ENCODE results near the gene ARHGAP21. TPM values are rescaled to one million over a fixed set of nuclear protein-coding genes. Genes with fewer than 3 reads are reported as not detected.
"Not testable (repeated sequence)": the region's sequence is repeated elsewhere in the genome, so short reads cannot be mapped to it uniquely, and the experiment has no call there.

The ARHGAP21 gene
- polyA plus RNA-seq (2013, experiment 1 of 2) = 28.4 TPM
- polyA plus RNA-seq (2013, experiment 2 of 2) = 27.2 TPM

DNA sequence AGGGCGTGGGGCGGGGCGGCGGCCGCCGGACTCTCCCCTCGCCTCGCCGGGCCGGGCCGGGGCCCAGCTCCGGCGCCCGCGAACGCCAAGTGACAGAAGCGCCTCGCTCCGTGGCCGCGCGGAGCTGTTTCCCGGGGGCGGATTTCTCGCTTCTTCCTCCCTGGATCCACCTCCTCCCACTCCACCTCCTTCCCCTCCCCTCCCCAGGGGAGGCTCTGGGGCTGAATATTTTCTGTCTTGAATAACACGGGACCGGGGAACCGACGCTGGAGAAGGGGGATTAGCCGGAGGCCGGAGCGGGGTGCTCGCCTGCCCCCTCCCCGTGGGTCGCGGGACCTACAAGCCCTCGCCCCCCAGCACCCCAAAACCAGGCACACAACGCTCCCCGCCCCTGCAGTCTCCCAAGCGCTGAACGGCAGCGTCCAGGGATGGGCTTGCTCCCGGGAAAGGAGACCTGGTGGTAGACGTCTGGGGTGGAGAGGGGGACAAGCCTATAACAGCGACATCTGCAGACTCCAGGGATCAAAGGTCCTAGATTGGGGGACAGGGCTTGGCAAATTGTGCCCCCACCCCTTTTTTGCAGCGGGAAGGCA, at the start of gene ARHGAP21:
TSS of gene ARHGAP21 (minus strand) at position 100 of the 593 bp plus-strand sequence. CDS start 1,988 bp downstream, outside the sequence.
- Histone ChIP-seq H2BK120ac (ENCODE audit: low read depth, low read length) (peak within 1 kb of the TSS; percentile 95), H3K23ac (ENCODE audit: low read length) (peak within 1 kb of the TSS; percentile 97), H3K56ac (ENCODE audit: low read length) (peak within 1 kb of the TSS; percentile 94), H3K79me2 (ENCODE audit: control insufficient read depth, insufficient read depth, low read length) (peaks cover 14% of the 10 kb centered on the region), H4K8ac (ENCODE audit: low read depth, low read length) (no peak within 1 kb of the TSS), H2BK5ac (ENCODE audit: low read length) (peak within 1 kb of the TSS; percentile 87), H3K27ac (ENCODE audit: low read depth, low read length) (peak within 1 kb of the TSS; percentile 84), H3K9ac (ENCODE audit: low read length) (peak within 1 kb of the TSS; percentile 96), H3K27me3 (ENCODE audit: insufficient read depth, low read length, poor library complexity) (no peaks in the 10 kb centered on the region), H3K4me2 (ENCODE audit: low read length) (peak within 1 kb of the TSS; percentile 99), H3K4me1 (ENCODE audit: control insufficient read depth, low read depth, low read length) (peaks cover 2% of the 10 kb centered on the region), H3K79me1 (ENCODE audit: low read length) (peaks cover 5% of the 10 kb centered on the region), H2AK5ac (ENCODE audit: low read length) (no peak within 1 kb of the TSS), H3K4me3 (ENCODE audit: low read length) (peak within 1 kb of the TSS; percentile 61), H2BK15ac (replicated peaks; ENCODE audit: low read depth) (no peak within 1 kb of the TSS), H3K18ac (ENCODE audit: low read length) (peak within 1 kb of the TSS; percentile 100), H4K5ac (ENCODE audit: low read length) (no peak within 1 kb of the TSS), H3K4ac (ENCODE audit: low read depth, low read length) (peak within 1 kb of the TSS; percentile 96), H3K36me3 (ENCODE audit: control insufficient read depth, insufficient read depth, low read length) (no peaks in the 10 kb centered on the region)
- peak; percentile 82 for DNase-seq
- WGBS (ENCODE audit: extremely low coverage, insufficient coverage, low lambda C conversion rate) = no CpG with 5 or more reads among the region's 46 CpGs

DNA sequence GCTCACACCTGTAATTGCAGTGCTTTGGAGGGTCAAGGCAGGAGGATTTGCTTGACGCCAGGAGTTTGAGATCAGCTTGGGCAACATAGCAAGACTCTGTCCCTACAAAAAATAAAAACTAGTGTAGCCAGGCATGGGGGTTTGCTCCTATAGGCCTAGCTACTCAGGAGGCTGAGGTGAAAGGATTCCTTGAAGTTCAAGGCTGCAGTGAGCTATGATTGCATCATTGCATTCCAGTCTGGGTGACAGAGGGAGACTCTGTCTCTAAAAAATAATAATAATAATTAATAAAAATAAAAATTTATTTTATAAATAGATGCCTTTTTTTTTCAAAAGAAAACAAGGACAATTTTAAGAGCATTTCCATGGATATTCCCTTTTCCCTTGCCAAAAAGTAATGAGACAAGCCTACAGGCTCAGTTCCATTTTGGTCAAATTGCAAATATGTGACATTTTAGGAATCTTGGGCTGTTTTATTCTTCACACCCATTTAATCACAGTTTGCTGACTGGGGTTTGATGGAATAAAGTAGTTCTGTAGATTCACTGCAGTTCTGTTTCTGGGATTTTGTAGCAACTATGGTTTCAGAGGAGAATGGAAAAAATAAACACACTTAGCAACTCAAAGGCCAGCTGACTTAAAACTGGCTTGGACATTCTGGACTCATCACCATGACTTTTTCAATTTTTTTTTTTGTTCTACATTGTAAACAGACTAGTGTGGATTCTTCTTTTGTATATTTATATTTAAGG, 48.4 kb upstream of the ARHGAP21 start:
- DNase-seq = peak; percentile 9

GRCh38 chr10:24764991-24765390, 41.3 kb upstream of the ARHGAP21 start:
- H2BK5ac ChIP-seq (ENCODE audit: low read length) = not testable (repeated sequence)

More for the DNA sequence above, 48.4 kb upstream of the ARHGAP21 start:
- Histone ChIP-seq H4K8ac (ENCODE audit: low read depth, low read length) (no peak overlapping the region), H2BK15ac (replicated peaks; ENCODE audit: low read depth) (no peak overlapping the region), H3K4ac (ENCODE audit: low read depth, low read length) (no peak overlapping the region), H2AK5ac (ENCODE audit: low read length) (no peak overlapping the region), H3K4me3 (ENCODE audit: low read length) (no peak overlapping the region), H3K27ac (ENCODE audit: low read depth, low read length) (no peak overlapping the region), H3K9ac (ENCODE audit: low read length) (no peak overlapping the region), H2BK120ac (ENCODE audit: low read depth, low read length) (no peak overlapping the region), H3K56ac (ENCODE audit: low read length) (no peak overlapping the region), H3K36me3 (ENCODE audit: control insufficient read depth, insufficient read depth, low read length) (no peaks in the 10 kb centered on the region), H4K5ac (ENCODE audit: low read length) (no peak overlapping the region), H3K18ac (ENCODE audit: low read length) (no peak overlapping the region), H3K27me3 (ENCODE audit: insufficient read depth, low read length, poor library complexity) (no peaks in the 10 kb centered on the region), H3K79me1 (ENCODE audit: low read length) (no peaks in the 10 kb centered on the region), H3K23ac (ENCODE audit: low read length) (no peak overlapping the region), H3K79me2 (ENCODE audit: control insufficient read depth, insufficient read depth, low read length) (no peaks in the 10 kb centered on the region), H3K4me2 (ENCODE audit: low read length) (no peak overlapping the region), H3K4me1 (ENCODE audit: control insufficient read depth, low read depth, low read length) (no peaks in the 10 kb centered on the region), H2BK5ac (ENCODE audit: low read length) (no peak overlapping the region)
- no CpG with 5 or more reads among the region's 1 CpG for WGBS (ENCODE audit: extremely low coverage, insufficient coverage, low lambda C conversion rate)

DNA sequence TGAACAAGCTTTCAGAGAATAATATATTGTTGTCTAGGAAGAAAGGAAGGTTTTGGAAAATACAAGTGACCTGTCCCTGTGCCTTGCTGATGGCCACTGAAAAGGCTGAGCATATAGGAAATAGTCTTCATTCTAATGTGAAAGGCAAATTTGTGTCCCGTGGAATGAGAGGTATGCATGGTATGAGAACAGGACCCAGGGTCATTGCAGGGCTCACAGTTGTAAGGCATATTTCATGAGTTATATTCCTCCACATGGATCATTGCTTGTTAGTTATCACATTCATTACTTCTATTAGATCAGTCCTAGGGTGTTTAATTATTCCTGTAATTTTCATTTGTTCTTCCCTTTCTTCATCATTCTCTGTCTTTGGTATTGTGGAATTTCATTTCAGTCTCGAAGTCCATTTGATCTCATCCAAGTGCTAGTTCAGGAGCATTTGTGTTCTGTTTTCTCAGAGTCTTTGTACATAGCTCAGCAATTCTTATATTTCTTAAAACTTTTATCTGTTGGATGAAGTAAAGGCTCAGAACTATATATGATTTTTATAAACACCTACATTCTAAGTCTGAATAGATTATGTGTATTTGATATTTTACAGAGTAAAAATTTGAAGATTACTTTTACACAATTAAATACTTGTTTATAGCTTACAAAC, 39.4 kb upstream of the ARHGAP21 start:
- H3K9ac ChIP-seq (ENCODE audit: low read length) = no peak overlapping the region
- no CpG with 5 or more reads among the region's 2 CpGs for WGBS (ENCODE audit: extremely low coverage, insufficient coverage, low lambda C conversion rate)
- peak; percentile 86 for DNase-seq
- no peak overlapping the region for H2BK15ac ChIP-seq (replicated peaks; ENCODE audit: low read depth)
- H4K8ac ChIP-seq (ENCODE audit: low read depth, low read length) = no peak overlapping the region
- no peak overlapping the region for H2AK5ac ChIP-seq (ENCODE audit: low read length)
- H3K23ac ChIP-seq (ENCODE audit: low read length) = no peak overlapping the region
- H3K4me1 ChIP-seq (ENCODE audit: control insufficient read depth, low read depth, low read length) = no peaks in the 10 kb centered on the region
- no peak overlapping the region for H3K27ac ChIP-seq (ENCODE audit: low read depth, low read length)
- no peak overlapping the region for H4K5ac ChIP-seq (ENCODE audit: low read length)
- no peak overlapping the region for H2BK120ac ChIP-seq (ENCODE audit: low read depth, low read length)
- no peaks in the 10 kb centered on the region for H3K79me2 ChIP-seq (ENCODE audit: control insufficient read depth, insufficient read depth, low read length)
- no peak overlapping the region for H2BK5ac ChIP-seq (ENCODE audit: low read length)
- no peak overlapping the region for H3K56ac ChIP-seq (ENCODE audit: low read length)
- no peaks in the 10 kb centered on the region for H3K36me3 ChIP-seq (ENCODE audit: control insufficient read depth, insufficient read depth, low read length)
- H3K18ac ChIP-seq (ENCODE audit: low read length) = no peak overlapping the region
- no peak overlapping the region for H3K4me3 ChIP-seq (ENCODE audit: low read length)
- H3K4ac ChIP-seq (ENCODE audit: low read depth, low read length) = no peak overlapping the region
- no peaks in the 10 kb centered on the region for H3K79me1 ChIP-seq (ENCODE audit: low read length)
- H3K4me2 ChIP-seq (ENCODE audit: low read length) = no peak overlapping the region
- no peaks in the 10 kb centered on the region for H3K27me3 ChIP-seq (ENCODE audit: insufficient read depth, low read length, poor library complexity)

More at GRCh38 chr10:24764991-24765390, 41.3 kb upstream of the ARHGAP21 start:
- not testable (repeated sequence) for H4K5ac ChIP-seq (ENCODE audit: low read length); H3K36me3 ChIP-seq (ENCODE audit: control insufficient read depth, insufficient read depth, low read length); H2AK5ac ChIP-seq (ENCODE audit: low read length); DNase-seq; H3K4me1 ChIP-seq (ENCODE audit: control insufficient read depth, low read depth, low read length); H3K4me3 ChIP-seq (ENCODE audit: low read length); H3K56ac ChIP-seq (ENCODE audit: low read length); H3K18ac ChIP-seq (ENCODE audit: low read length); H3K23ac ChIP-seq (ENCODE audit: low read length); H2BK120ac ChIP-seq (ENCODE audit: low read depth, low read length); H3K9ac ChIP-seq (ENCODE audit: low read length); H2BK15ac ChIP-seq (replicated peaks; ENCODE audit: low read depth); H3K27ac ChIP-seq (ENCODE audit: low read depth, low read length); H3K4me2 ChIP-seq (ENCODE audit: low read length); H4K8ac ChIP-seq (ENCODE audit: low read depth, low read length); H3K4ac ChIP-seq (ENCODE audit: low read depth, low read length); H3K79me2 ChIP-seq (ENCODE audit: control insufficient read depth, insufficient read depth, low read length); H3K79me1 ChIP-seq (ENCODE audit: low read length); H3K27me3 ChIP-seq (ENCODE audit: insufficient read depth, low read length, poor library complexity)
- no CpG with 5 or more reads among the region's 1 CpG for WGBS (ENCODE audit: extremely low coverage, insufficient coverage, low lambda C conversion rate)

DNA sequence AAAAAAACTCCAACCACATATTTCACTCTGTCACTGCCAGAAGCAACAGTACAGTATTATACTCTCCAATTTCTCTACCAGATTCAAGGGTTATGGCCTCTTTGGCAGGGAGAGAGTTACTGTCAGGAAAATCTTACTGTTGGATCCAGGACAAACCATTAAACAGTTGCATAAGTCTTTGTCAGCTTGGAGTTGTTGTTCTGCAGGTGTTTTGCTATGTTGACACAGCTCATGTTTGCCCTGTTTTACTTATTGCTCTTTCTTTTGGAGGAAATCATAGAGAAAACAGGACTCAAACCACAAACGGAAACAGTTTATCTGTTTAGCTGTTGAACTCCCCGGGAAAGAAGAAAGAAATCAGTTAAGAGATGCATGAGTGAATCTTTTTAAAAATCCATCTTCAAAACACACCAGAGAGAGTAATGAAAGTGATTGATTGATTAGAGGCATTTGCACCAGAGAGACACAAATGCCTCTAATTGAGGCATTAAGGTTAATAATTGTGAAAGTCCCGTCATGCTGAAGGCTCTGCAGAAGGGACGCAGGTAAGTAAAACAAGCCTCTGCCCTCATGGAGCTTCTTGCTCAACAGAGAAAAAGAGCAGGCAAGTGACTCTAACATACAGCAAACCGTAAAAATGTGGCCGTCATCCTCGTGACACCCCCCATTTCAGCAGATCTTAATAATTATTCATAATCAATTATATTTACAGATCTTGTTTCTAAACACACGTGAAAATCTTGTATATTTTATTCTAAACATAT, 38.7 kb upstream of the ARHGAP21 start:
- H3K56ac ChIP-seq (ENCODE audit: low read length) = no peak overlapping the region
- H3K4me1 ChIP-seq (ENCODE audit: control insufficient read depth, low read depth, low read length) = no peaks in the 10 kb centered on the region
- no peak overlapping the region for H2BK5ac ChIP-seq (ENCODE audit: low read length)
- H2AK5ac ChIP-seq (ENCODE audit: low read length) = no peak overlapping the region
- H3K4me2 ChIP-seq (ENCODE audit: low read length) = no peak overlapping the region
- no peak overlapping the region for H3K4ac ChIP-seq (ENCODE audit: low read depth, low read length)
- no peak overlapping the region for H4K5ac ChIP-seq (ENCODE audit: low read length)
- no peak overlapping the region for H4K8ac ChIP-seq (ENCODE audit: low read depth, low read length)
- WGBS (ENCODE audit: extremely low coverage, insufficient coverage, low lambda C conversion rate) = 100% methylated on average over 1 of the region's 8 CpGs
- H3K79me2 ChIP-seq (ENCODE audit: control insufficient read depth, insufficient read depth, low read length) = no peaks in the 10 kb centered on the region
- H3K9ac ChIP-seq (ENCODE audit: low read length) = no peak overlapping the region
- H3K36me3 ChIP-seq (ENCODE audit: control insufficient read depth, insufficient read depth, low read length) = no peaks in the 10 kb centered on the region
- DNase-seq = peak; percentile 9
- peak overlapping the region; percentile 23 for H3K27ac ChIP-seq (ENCODE audit: low read depth, low read length)
- no peak overlapping the region for H3K4me3 ChIP-seq (ENCODE audit: low read length)
- H3K27me3 ChIP-seq (ENCODE audit: insufficient read depth, low read length, poor library complexity) = no peaks in the 10 kb centered on the region
- H3K23ac ChIP-seq (ENCODE audit: low read length) = no peak overlapping the region
- H2BK15ac ChIP-seq (replicated peaks; ENCODE audit: low read depth) = peak overlapping the region; percentile 92
- H3K18ac ChIP-seq (ENCODE audit: low read length) = no peak overlapping the region
- H3K79me1 ChIP-seq (ENCODE audit: low read length) = no peaks in the 10 kb centered on the region
- H2BK120ac ChIP-seq (ENCODE audit: low read depth, low read length) = no peak overlapping the region

All from mesendoderm (in vitro differentiated cells).